Endothelial cell of umbilical vein (primary cell): ENCODE results near the gene HBP1. TPM values are rescaled to one million over a fixed set of nuclear protein-coding genes. Genes with fewer than 3 reads are reported as not detected.

Experiments used
- BruUV-seq: library from RNA; stranded (reverse); fragments of 400-500 nt; replicated peaks from 2 replicates; lab custom pipeline; 2021; lab: Mats Ljungman, UMichigan
- CTCF ChIA-PET: fragments of 300-600, 350-600 bp; sonication (Branson Sonifier 250); formaldehyde crosslinking; loops from one replicate; lab custom pipeline; 2021; ENCODE audit warnings: antibody characterized with exemption, inconsistent platforms; lab: Charles Lee
- POLR2A ChIA-PET: fragments of 300-600, 350-600 bp; sonication (Branson Sonifier 250); formaldehyde crosslinking; loops from one replicate; lab custom pipeline; 2021; ENCODE audit warnings: antibody characterized with exemption, inconsistent platforms; lab: Charles Lee
- DNase-seq: peaks from one replicate; pipeline ENCODE4 v3.0.0-alpha.2; 2011; ENCODE audit warnings: low read depth, low spot score
- FAIRE-seq: peaks from 2 replicates; lab custom pipeline; 2011; peaks lifted over from hg19 to GRCh38; lab: Jason Lieb, UNC
- H2AFZ ChIP-seq: 2 replicates; pipeline ENCODE4 v1.6.0; 2012; ENCODE audit warnings: low read depth, low read length, control low read depth, inconsistent platforms
- H3K27ac ChIP-seq: 2 replicates; pipeline ENCODE4 v1.5.1; 2011; ENCODE audit warnings: low read depth, mild to moderate bottlenecking, control low read depth, low read length, moderate library complexity; ENCODE audit not compliant: insufficient read depth
- H3K27me3 ChIP-seq, 2 experiments: 2 replicates each; pipeline versions ENCODE4 v1.6.0 to v1.6.1; 2011; ENCODE audit warnings: low read length in 2 of 2, mixed read lengths in 1 of 2; ENCODE audit not compliant: control insufficient read depth in 2 of 2, insufficient read depth in 2 of 2
- H3K36me3 ChIP-seq, 2 experiments: 2 replicates in 1 of 2; 3 replicates in 1 of 2; pipeline ENCODE4 v1.5.1; 2011; ENCODE audit warnings: low read length in 2 of 2, mild to moderate bottlenecking in 1 of 2, moderate library complexity in 1 of 2; ENCODE audit not compliant: control insufficient read depth in 2 of 2, insufficient read depth in 2 of 2; ENCODE audit errors: extremely low read depth in 1 of 2
- H3K4me1 ChIP-seq: 3 replicates; pipeline ENCODE4 v1.5.1; 2011; ENCODE audit warnings: mild to moderate bottlenecking, low read length; ENCODE audit not compliant: control insufficient read depth, insufficient read depth; ENCODE audit errors: extremely low read depth
- H3K4me2 ChIP-seq: 2 replicates; pipeline ENCODE4 v1.6.1; 2011; ENCODE audit warnings: low read length, control low read depth, mixed read lengths; ENCODE audit not compliant: insufficient read depth
- H3K4me3 ChIP-seq, 3 experiments: fragments of 200-600 bp in 1 of 3; sonication (generic), shearing (Covaris generic) in 1 of 3; replicated peaks in 1 of 3; 2 replicates each; pipeline ENCODE4 v1.5.1; 2011 to 2016; ENCODE audit warnings: control low read depth in 3 of 3, low read length in 3 of 3, mild to moderate bottlenecking in 2 of 3, inconsistent platforms in 1 of 3, low read depth in 1 of 3, moderate library complexity in 1 of 3; ENCODE audit not compliant: insufficient read depth in 1 of 3
- H3K79me2 ChIP-seq: 2 replicates; pipeline ENCODE4 v1.6.0; 2012; ENCODE audit warnings: low read length, inconsistent platforms; ENCODE audit not compliant: control insufficient read depth, insufficient read depth
- H3K9ac ChIP-seq: replicated peaks from 2 replicates; pipeline ENCODE3; 2011; ENCODE audit warnings: low read length, control low read depth; ENCODE audit not compliant: insufficient read depth; ENCODE audit errors: extremely low read depth
- H3K9me1 ChIP-seq: replicated peaks from 3 replicates; pipeline ENCODE4 v1.6.0; 2011; ENCODE audit warnings: mild to moderate bottlenecking, low read length; ENCODE audit not compliant: control insufficient read depth, insufficient read depth; ENCODE audit errors: extremely low read depth
- H3K9me3 ChIP-seq: replicated peaks from 2 replicates; pipeline ENCODE4 v1.5.1; 2012; ENCODE audit warnings: low read length, inconsistent platforms; ENCODE audit not compliant: control insufficient read depth, insufficient read depth
- H4K20me1 ChIP-seq: replicated peaks from 2 replicates; pipeline ENCODE3; 2011; ENCODE audit warnings: mild to moderate bottlenecking, low read length; ENCODE audit not compliant: control insufficient read depth, insufficient read depth; ENCODE audit errors: extremely low read depth
- CTCF ChIP-seq, 2 donors: IDR thresholded peaks; 1 replicate in 1 of 2; 2 replicates in 1 of 2; pipeline ENCODE4 v1.5.1; 2011; ENCODE audit warnings: low read length in 2 of 2, mild to moderate bottlenecking in 2 of 2, moderate library complexity in 2 of 2, control low read depth in 1 of 2, inconsistent platforms in 1 of 2, low read depth in 1 of 2; ENCODE audit not compliant: insufficient read depth in 1 of 2; ENCODE audit errors: extremely low read depth in 1 of 2
- EZH2 ChIP-seq: IDR thresholded peaks from 2 replicates; pipeline ENCODE4 v1.6.1; 2012; ENCODE audit warnings: borderline replicate concordance, low read depth, mild to moderate bottlenecking, moderate library complexity, low read length, inconsistent platforms; ENCODE audit not compliant: severe bottlenecking
- FOS ChIP-seq: IDR thresholded peaks from 2 replicates; pipeline ENCODE4 v1.6.1; 2011; ENCODE audit warnings: mild to moderate bottlenecking, low read length, moderate library complexity, borderline replicate concordance; ENCODE audit not compliant: insufficient read depth
- GATA2 ChIP-seq: IDR thresholded peaks from 2 replicates; pipeline ENCODE4 v1.7.0; 2011; ENCODE audit warnings: low read depth, mild to moderate bottlenecking, moderate library complexity, mixed read lengths, low read length; ENCODE audit not compliant: insufficient read length, insufficient read depth
- JUN ChIP-seq: IDR thresholded peaks from 2 replicates; pipeline ENCODE4 v1.6.1; 2011; ENCODE audit warnings: borderline replicate concordance, low read depth; ENCODE audit not compliant: insufficient read length, insufficient read depth
- MYC ChIP-seq: IDR thresholded peaks from one replicate; pipeline ENCODE4 v1.6.1; 2011; ENCODE audit warnings: mild to moderate bottlenecking, low read depth, low read length
- POLR2A ChIP-seq: IDR thresholded peaks from 2 replicates; pipeline ENCODE4 v1.6.1; 2012; ENCODE audit warnings: low read depth, mild to moderate bottlenecking, control low read depth, low read length
- POLR2AphosphoS5 ChIP-seq: IDR thresholded peaks from 2 replicates; pipeline ENCODE4 v1.6.1; 2012; ENCODE audit warnings: low read depth, mild to moderate bottlenecking, control low read depth, low read length, moderate library complexity; ENCODE audit not compliant: insufficient read depth
- dilution Hi-C: fragments of 300-500 bp; cut with MboI; formaldehyde crosslinking; loops from one replicate; pipeline ENCODE4 v1.15.0; 2019; ENCODE audit warnings: low sequenced_read_pairs; ENCODE audit not compliant: extremely low pct_ligation_motif_present
- intact Hi-C: fragments of 100-400 bp; cut with micrococcal nuclease; formaldehyde crosslinking; loops from one replicate; pipeline ENCODE4 v1.10.0; 2022
- polyA plus RNA-seq, 4 experiments: library from polyadenylated mRNA; depleted of rRNA in 3 of 4; stranded (reverse) in 3 of 4; unstranded in 1 of 4; fragments of >200 nt; gene quantifications; 2 replicates each; pipeline versions ENCODE4 v1.2.1 to v1.2.3, GENCODE V29; 2011 to 2012; ENCODE audit warnings: missing spikeins in 1 of 4
- total RNA-seq: library from RNA; stranded (reverse); gene quantifications from 2 replicates; pipeline ENCODE4 v1.2.3, GENCODE V29; 2021
- TF ChIP-seq, protein P1 (sequence below): IDR thresholded peaks from 2 replicates; pipeline ENCODE4 v1.6.1; 2011; ENCODE audit not compliant: insufficient read depth, insufficient read length

Gene HBP1
- total and polyA plus RNA-seq, 2 donors (not counting 3 experiments of a cell fraction or from before 2014, with no cell fraction given), result 49.6 to 63.4 TPM

DNA sequence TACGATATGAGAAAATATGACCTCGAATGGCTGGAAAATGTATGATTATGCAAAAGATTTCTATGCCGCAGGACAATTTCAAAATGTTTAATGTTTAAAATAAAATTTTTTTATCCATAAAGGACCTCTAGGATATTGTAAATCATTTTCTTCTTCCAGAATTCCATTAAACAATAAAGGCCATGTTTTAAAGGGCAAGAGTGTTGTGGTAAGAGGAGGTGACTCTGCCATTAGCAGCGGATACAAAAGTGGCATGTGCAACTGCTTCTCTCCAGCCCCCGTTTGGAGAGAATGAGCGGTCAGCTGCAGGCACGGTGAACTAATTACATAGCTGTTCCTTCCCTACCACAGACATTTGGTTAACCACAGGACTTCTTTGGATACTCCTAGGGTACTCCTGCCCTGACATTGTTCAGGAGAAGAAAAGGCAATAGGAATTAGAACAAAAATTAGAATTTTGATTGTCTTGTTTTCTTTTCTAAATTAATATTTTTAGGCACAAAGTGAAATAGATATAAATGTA is 63.8 kb downstream of the HBP1 start:
- POLR2A ChIA-PET, result no interaction called here

More for the DNA sequence above, 63.8 kb downstream of the HBP1 start:
- Histone ChIP-seq H3K36me3 (peaks cover 0 to 2% of the 10 kb centered on the region in 2 experiments), H3K9ac (no peak overlapping the region), H3K27me3 (no peaks in the 10 kb centered on the region), H2AFZ (no peak overlapping the region), H3K4me2 (no peak overlapping the region), H4K20me1 (no peaks in the 10 kb centered on the region), H3K9me3 (no peaks in the 10 kb centered on the region), H3K27ac (no peak overlapping the region), H3K4me3 (no peak overlapping the region), H3K4me1 (peaks cover 20% of the 10 kb centered on the region), H3K79me2 (no peaks in the 10 kb centered on the region), H3K9me1 (no peaks in the 10 kb centered on the region)
- TF ChIP-seq JUN (no peak), POLR2A (no peak), GATA2 (no peak), POLR2AphosphoS5 (no peak), FOS (no peak), CTCF (IDR thresholded peaks at IDR 0.05; ENCODE audit: extremely low read depth in 1 of 2, insufficient read depth in 1 of 2, low read depth in 1 of 2, low read length in 2 of 2) (no peak), MYC (no peak), EZH2 (no peak)
- TF ChIP-seq, protein P1, sequence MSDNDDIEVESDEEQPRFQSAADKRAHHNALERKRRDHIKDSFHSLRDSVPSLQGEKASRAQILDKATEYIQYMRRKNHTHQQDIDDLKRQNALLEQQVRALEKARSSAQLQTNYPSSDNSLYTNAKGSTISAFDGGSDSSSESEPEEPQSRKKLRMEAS, result no peak
- CTCF ChIA-PET, result no interaction called here
- dilution Hi-C loops (no loop called here), intact Hi-C loops (no loop called here)
- FAIRE-seq (no peak), DNase-seq (no peak)
- BruUV-seq, result no TSS peak
